SK-N-SH (cell line): ENCODE results near the gene MS4A10. TPM values are rescaled to one million over a fixed set of nuclear protein-coding genes. Genes with fewer than 3 reads are reported as not detected.
"Not testable (repeated sequence)": the region's sequence is repeated elsewhere in the genome, so short reads cannot be mapped to it uniquely, and the experiment has no call there.

Source experiments
- CTCF ChIA-PET: fragments of 300-600, 350-600 bp; formaldehyde crosslinking; extraction: SDS; loops from one replicate; lab custom pipeline; 2021; lab: Yijun Ruan, JAX
- POLR2A ChIA-PET: fragments of 350-600 bp; sonication (Branson Sonifier 250); formaldehyde crosslinking; extraction: SDS; loops from one replicate; lab custom pipeline; 2020; ENCODE audit warnings: antibody characterized with exemption, inconsistent platforms; lab: Yijun Ruan, JAX
- DNase-seq: peaks from one replicate; pipeline ENCODE4 v3.0.0; 2012
- H2AFZ ChIP-seq: fragments of 200-600 bp; sonication (generic); 2 replicates; pipeline ENCODE4 v1.8.1; 2016; ENCODE audit warnings: antibody characterized with exemption, mild to moderate bottlenecking, low read depth
- H3F3A ChIP-seq: fragments of 200-600 bp; sonication (generic); replicated peaks from 2 replicates; pipeline ENCODE3; 2016; ENCODE audit warnings: antibody characterized with exemption, mild to moderate bottlenecking; ENCODE audit not compliant: insufficient read depth
- H3K27ac ChIP-seq, 2 experiments: fragments of 200-500 bp in 1 of 2; fragments of 200-600 bp in 1 of 2; sonication (Bioruptor generic) in 1 of 2; sonication (generic), shearing (Covaris generic) in 1 of 2; 2 replicates each; pipeline versions ENCODE4 v1.5.1 to v1.6.1; 2014 to 2016; ENCODE audit warnings: low read depth in 2 of 2, inconsistent platforms in 1 of 2, low read length in 1 of 2, mild to moderate bottlenecking in 1 of 2, mixed read lengths in 1 of 2
- H3K27me3 ChIP-seq: fragments of 200-600 bp; sonication (generic), shearing (Covaris generic); 2 replicates; pipeline ENCODE4 v1.6.1; 2016; ENCODE audit warnings: mixed run types; ENCODE audit not compliant: insufficient read depth
- H3K36me3 ChIP-seq, 2 experiments: fragments of 200-500 bp in 1 of 2; fragments of 200-600 bp in 1 of 2; sonication (Bioruptor generic) in 1 of 2; sonication (generic) in 1 of 2; replicated peaks in 1 of 2; 2 replicates each; pipeline versions ENCODE3 to v1.5.1; 2014 to 2016; ENCODE audit warnings: low read length in 1 of 2, mild to moderate bottlenecking in 1 of 2; ENCODE audit not compliant: insufficient read depth in 2 of 2, control insufficient read depth in 1 of 2
- H3K4me1 ChIP-seq, 2 experiments: fragments of 200-500 bp in 1 of 2; fragments of 200-600 bp in 1 of 2; sonication (Bioruptor generic) in 1 of 2; sonication (generic), shearing (Covaris generic) in 1 of 2; 2 replicates each; pipeline versions ENCODE4 v1.5.1 to v1.6.1; 2014 to 2016; ENCODE audit warnings: low read depth in 1 of 2, low read length in 1 of 2, mixed run types in 1 of 2; ENCODE audit not compliant: insufficient read depth in 2 of 2, control insufficient read depth in 1 of 2
- H3K4me2 ChIP-seq: fragments of 200-600 bp; sonication (generic), shearing (Covaris generic); 2 replicates; pipeline ENCODE4 v1.6.1; 2017; ENCODE audit warnings: mixed run types
- H3K4me3 ChIP-seq, 2 experiments: fragments of 200-500 bp in 1 of 2; fragments of 200-600 bp in 1 of 2; sonication (Bioruptor generic) in 1 of 2; sonication (generic), shearing (Covaris generic) in 1 of 2; 2 replicates each; pipeline versions ENCODE4 v1.5.1 to v1.8.1; 2014 to 2016; ENCODE audit warnings: low read depth in 2 of 2, inconsistent platforms in 1 of 2, low read length in 1 of 2, mild to moderate bottlenecking in 1 of 2, mixed read lengths in 1 of 2, moderate library complexity in 1 of 2
- H3K79me2 ChIP-seq: fragments of 200-600 bp; sonication (generic); 2 replicates; pipeline ENCODE4 v1.8.1; 2017; ENCODE audit warnings: mild to moderate bottlenecking; ENCODE audit not compliant: insufficient read depth
- H3K9ac ChIP-seq: fragments of 200-600 bp; sonication (generic); 2 replicates; pipeline ENCODE4 v1.6.1; 2017; ENCODE audit warnings: mixed run types
- H3K9me2 ChIP-seq: fragments of 200-600 bp; sonication (generic); 2 replicates; pipeline ENCODE4 v1.6.1; 2017; ENCODE audit warnings: mixed run types
- H3K9me3 ChIP-seq: fragments of 200-600 bp; sonication (generic); 2 replicates; pipeline ENCODE4 v1.6.1; 2017; ENCODE audit warnings: mixed run types, mild to moderate bottlenecking, moderate library complexity
- H4K20me1 ChIP-seq: fragments of 200-600 bp; sonication (generic); 2 replicates; pipeline ENCODE4 v1.6.1; 2017; ENCODE audit warnings: mild to moderate bottlenecking, mixed run types; ENCODE audit not compliant: insufficient read depth
- ELF1 ChIP-seq: IDR thresholded peaks from 2 replicates; pipeline ENCODE4 v1.4.0; 2012
- EZH2phosphoT487 ChIP-seq: fragments of 200-600 bp; sonication (generic); IDR thresholded peaks from 2 replicates; pipeline ENCODE4 v1.6.1; 2017; ENCODE audit warnings: low read depth, mixed run types, mild to moderate bottlenecking, antibody characterized with exemption, moderate library complexity, borderline replicate concordance
- FOSL2 ChIP-seq: IDR thresholded peaks from 2 replicates; pipeline ENCODE4 v1.4.0; 2012; ENCODE audit warnings: low read depth, mild to moderate bottlenecking, moderate library complexity, borderline replicate concordance
- FOXJ3 ChIP-seq: sonication (generic); formaldehyde crosslinking; IDR thresholded peaks from 2 replicates; pipeline ENCODE4 v1.5.1; 2020; ENCODE audit warnings: mild to moderate bottlenecking, missing genetic modification reagents
- GABPA ChIP-seq: IDR thresholded peaks from 2 replicates; pipeline ENCODE4 v1.4.0; 2012; ENCODE audit warnings: low read depth, mild to moderate bottlenecking
- GATA2 ChIP-seq: sonication (generic); formaldehyde crosslinking; IDR thresholded peaks from 2 replicates; pipeline ENCODE4 v1.5.0; 2020; ENCODE audit warnings: mild to moderate bottlenecking, missing genetic modification reagents
- JUND ChIP-seq: IDR thresholded peaks from 2 replicates; pipeline ENCODE4 v1.4.0; 2012
- MAX ChIP-seq: IDR thresholded peaks from 2 replicates; pipeline ENCODE4 v1.4.0; 2012; ENCODE audit warnings: low read depth
- MXI1 ChIP-seq: IDR thresholded peaks from 2 replicates; pipeline ENCODE4 v1.6.1; 2012; ENCODE audit warnings: mild to moderate bottlenecking, low read depth, low read length, improper control_type of control experiment
- NFIC ChIP-seq: IDR thresholded peaks from 2 replicates; pipeline ENCODE4 v1.4.0; 2012; ENCODE audit warnings: borderline replicate concordance
- NRF1 ChIP-seq: IDR thresholded peaks from 2 replicates; pipeline ENCODE4 v1.6.1; 2012; ENCODE audit warnings: low read depth, mild to moderate bottlenecking, low read length
- PBX3 ChIP-seq: IDR thresholded peaks from 2 replicates; pipeline ENCODE4; 2012
- RAD21 ChIP-seq: IDR thresholded peaks from 2 replicates; pipeline ENCODE4 v1.6.1; 2012; ENCODE audit warnings: mild to moderate bottlenecking, low read length
- RCOR1 ChIP-seq: fragments of 150-350 bp; IDR thresholded peaks from 2 replicates; pipeline ENCODE4 v1.6.1; 2017; ENCODE audit warnings: antibody characterized with exemption, low read length
- RXRA ChIP-seq: IDR thresholded peaks from 2 replicates; pipeline ENCODE4 v1.4.0; 2012; ENCODE audit warnings: low read depth, mild to moderate bottlenecking, borderline replicate concordance
- SIN3A ChIP-seq: IDR thresholded peaks from 2 replicates; pipeline ENCODE4 v1.6.1; 2012; ENCODE audit warnings: low read depth, mild to moderate bottlenecking, low read length, moderate library complexity, borderline replicate concordance
- USF1 ChIP-seq: IDR thresholded peaks from 2 replicates; pipeline ENCODE4 v1.4.0; 2012; ENCODE audit warnings: low read depth, borderline replicate concordance
- USF2 ChIP-seq: fragments of 150-350 bp; IDR thresholded peaks from 2 replicates; pipeline ENCODE4 v1.6.1; 2017; ENCODE audit warnings: antibody characterized with exemption, low read length, low read depth, borderline replicate concordance
- ZBTB33 ChIP-seq: IDR thresholded peaks from 2 replicates; pipeline ENCODE4 v1.4.0; 2012; ENCODE audit warnings: low read depth, borderline replicate concordance
- whole genome bisulfite sequencing: methylation state at CpG from one replicate; pipeline ENCODE4 v1.1.6; 2017; ENCODE audit warnings: low lambda C conversion rate; 5-methylcytosine and 5-hydroxymethylcytosine counted together
- polyA plus RNA-seq, 3 experiments: library from polyadenylated mRNA; depleted of rRNA; stranded (reverse); fragments of >200 nt; gene quantifications; 2 replicates each; pipeline ENCODE4 v1.2.3, GENCODE V29; 2012

Gene MS4A10
- polyA plus RNA-seq, 1 of the 3 experiments (the other 2 are of a cell fraction) = not detected

GRCh38 chr11:60757231-60757800 is 27.8 kb upstream of the MS4A10 start:
- Histone ChIP-seq H3K4me2 (no peak overlapping the region), H3K9ac (no peak overlapping the region), H3K4me1 (no peaks in the 10 kb centered on the region), H4K20me1 (no peaks in the 10 kb centered on the region), H3K9me3 (no peaks in the 10 kb centered on the region), H3K79me2 (no peaks in the 10 kb centered on the region), H3K36me3 (no peaks in the 10 kb centered on the region), H3K9me2 (no peaks in the 10 kb centered on the region), H2AFZ (no peak overlapping the region), H3F3A (no peaks in the 10 kb centered on the region), H3K27ac (no peak overlapping the region), H3K4me3 (no peak overlapping the region)
- no peak for DNase-seq
- ChIA-PET CTCF (interaction anchor here (0.5 to 2.2 kb wide), 9 partner anchors 8 to 61 kb away, joined by 3 to 9 read pairs (median 4); no protein-coding TSS in a partner anchor), POLR2A (no interaction called here)
- WGBS = 22% methylated on average over 19 of the region's 19 CpGs
- TF ChIP-seq USF2 (no peak), NFIC (no peak), RAD21 (no peak), MAX (no peak), RXRA (no peak), RCOR1 (no peak), GABPA (no peak), ELF1 (no peak), NRF1 (no peak), EZH2phosphoT487 (no peak), JUND (no peak), ZBTB33 (no peak), FOXJ3 (CRISPR knock-in tag) (no peak), FOSL2 (no peak), SIN3A (no peak), MXI1 (no peak), USF1 (no peak), GATA2 (no peak), PBX3 (no peak)
- TF ChIP-seq, all 33 proteins: peak for 0
- H3K27me3 ChIP-seq = peaks cover 67% of the 10 kb centered on the region

GRCh38 chr11:60758671-60759070 is 26.5 kb upstream of the MS4A10 start:
- H3K4me2 ChIP-seq, POLR2A ChIA-PET: not testable (repeated sequence)

More at GRCh38 chr11:60758671-60759070, 26.5 kb upstream of the MS4A10 start:
- not testable (repeated sequence) for H3K79me2 ChIP-seq, H3K27ac ChIP-seq, H3K36me3 ChIP-seq, H2AFZ ChIP-seq, H3K4me3 ChIP-seq, H3F3A ChIP-seq, DNase-seq, H3K4me1 ChIP-seq, H3K9me2 ChIP-seq, H3K9me3 ChIP-seq, H3K9ac ChIP-seq, H4K20me1 ChIP-seq
- 51% methylated on average over 4 of the region's 4 CpGs for WGBS
- CTCF ChIA-PET = interaction anchor here (0.9 to 2.2 kb wide), 2 partner anchors 17 to 19 kb away, joined by 3 to 9 read pairs; no protein-coding TSS in a partner anchor
- H3K27me3 ChIP-seq = peaks cover 63% of the 10 kb centered on the region
